NB4 (cell line): ENCODE data around the gene SPSB3.

Source experiments
- DNase-seq: peaks from one replicate; pipeline ENCODE4 v3.0.0; 2010; ENCODE audit warnings: low read depth
- H3K4me3 ChIP-seq: one replicate; pipeline ENCODE4 v1.5.1; 2011; ENCODE audit warnings: mild to moderate bottlenecking, low read depth, low read length, moderate library complexity
- MAX ChIP-seq: IDR thresholded peaks from 2 replicates; pipeline ENCODE4 v1.6.1; 2011; ENCODE audit warnings: low read depth, low read length
- MYC ChIP-seq: IDR thresholded peaks from 2 replicates; pipeline ENCODE4 v1.6.1; 2011; ENCODE audit warnings: low read depth, low read length
- POLR2A ChIP-seq: IDR thresholded peaks from 2 replicates; pipeline ENCODE4 v1.6.1; 2011; ENCODE audit warnings: mild to moderate bottlenecking; ENCODE audit not compliant: insufficient read length; ENCODE audit errors: extremely low read depth
- TF ChIP-seq, protein P1 (sequence below): IDR thresholded peaks from one replicate; pipeline ENCODE4 v1.5.1; 2012; ENCODE audit warnings: low read depth, low read length

Gene SPSB3

GRCh38 chr16:1785846-1786170, 3.4 kb upstream of the SPSB3 start:
- H3K4me3 ChIP-seq: no peak overlapping the region
- no peak for TF ChIP-seq POLR2A
- TF ChIP-seq MYC: no peak
- TF ChIP-seq, protein P1, sequence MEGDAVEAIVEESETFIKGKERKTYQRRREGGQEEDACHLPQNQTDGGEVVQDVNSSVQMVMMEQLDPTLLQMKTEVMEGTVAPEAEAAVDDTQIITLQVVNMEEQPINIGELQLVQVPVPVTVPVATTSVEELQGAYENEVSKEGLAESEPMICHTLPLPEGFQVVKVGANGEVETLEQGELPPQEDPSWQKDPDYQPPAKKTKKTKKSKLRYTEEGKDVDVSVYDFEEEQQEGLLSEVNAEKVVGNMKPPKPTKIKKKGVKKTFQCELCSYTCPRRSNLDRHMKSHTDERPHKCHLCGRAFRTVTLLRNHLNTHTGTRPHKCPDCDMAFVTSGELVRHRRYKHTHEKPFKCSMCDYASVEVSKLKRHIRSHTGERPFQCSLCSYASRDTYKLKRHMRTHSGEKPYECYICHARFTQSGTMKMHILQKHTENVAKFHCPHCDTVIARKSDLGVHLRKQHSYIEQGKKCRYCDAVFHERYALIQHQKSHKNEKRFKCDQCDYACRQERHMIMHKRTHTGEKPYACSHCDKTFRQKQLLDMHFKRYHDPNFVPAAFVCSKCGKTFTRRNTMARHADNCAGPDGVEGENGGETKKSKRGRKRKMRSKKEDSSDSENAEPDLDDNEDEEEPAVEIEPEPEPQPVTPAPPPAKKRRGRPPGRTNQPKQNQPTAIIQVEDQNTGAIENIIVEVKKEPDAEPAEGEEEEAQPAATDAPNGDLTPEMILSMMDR: no peak
- TF ChIP-seq MAX: no peak
- DNase-seq: no peak

DNA sequence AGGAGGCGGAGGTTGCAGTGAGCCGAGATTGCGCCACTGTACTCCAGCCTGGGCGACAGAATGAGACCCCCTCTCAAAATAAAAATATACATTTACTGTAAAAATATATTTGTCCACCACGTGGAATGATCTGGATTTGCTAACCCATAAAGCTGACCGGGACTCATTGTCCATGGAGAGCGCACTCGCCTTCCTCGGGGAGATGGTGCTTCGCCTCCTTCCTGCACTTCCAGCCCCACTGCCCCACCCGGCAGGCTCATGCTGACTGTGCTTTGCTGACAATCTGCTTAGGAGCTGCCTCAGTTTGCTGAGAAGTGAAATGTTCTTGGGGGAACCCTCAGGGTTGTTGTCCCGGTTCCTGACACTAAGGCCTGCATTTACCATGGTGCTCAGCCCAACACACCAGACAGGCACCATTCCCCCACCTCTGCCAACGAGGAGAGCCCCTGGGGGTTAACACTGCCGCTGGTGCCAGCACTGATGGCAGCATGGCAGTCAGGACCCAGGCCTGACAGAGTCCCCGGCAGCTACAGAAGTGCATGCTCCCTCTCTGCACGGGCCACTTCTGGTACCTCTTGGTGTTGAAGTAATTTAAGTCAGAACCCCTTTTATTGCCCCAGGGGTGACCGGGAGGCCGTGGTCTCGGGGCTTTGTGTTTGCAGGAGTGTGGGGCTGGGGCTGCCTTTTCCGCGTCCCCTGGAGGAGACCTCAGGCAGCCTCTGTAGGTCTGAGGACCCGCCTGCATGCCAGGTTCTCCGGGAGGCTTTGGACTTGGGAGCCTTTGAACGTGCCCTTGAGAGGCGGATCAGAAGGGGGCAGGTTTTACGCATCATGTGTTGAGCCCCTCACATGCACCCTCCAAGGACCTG, 2.8 kb upstream of the SPSB3 start:
- TF ChIP-seq POLR2A: no peak
- TF ChIP-seq MAX: no peak
- TF ChIP-seq, protein P1: no peak
- TF ChIP-seq MYC: no peak
- no peak for DNase-seq
- H3K4me3 ChIP-seq: no peak overlapping the region

DNA sequence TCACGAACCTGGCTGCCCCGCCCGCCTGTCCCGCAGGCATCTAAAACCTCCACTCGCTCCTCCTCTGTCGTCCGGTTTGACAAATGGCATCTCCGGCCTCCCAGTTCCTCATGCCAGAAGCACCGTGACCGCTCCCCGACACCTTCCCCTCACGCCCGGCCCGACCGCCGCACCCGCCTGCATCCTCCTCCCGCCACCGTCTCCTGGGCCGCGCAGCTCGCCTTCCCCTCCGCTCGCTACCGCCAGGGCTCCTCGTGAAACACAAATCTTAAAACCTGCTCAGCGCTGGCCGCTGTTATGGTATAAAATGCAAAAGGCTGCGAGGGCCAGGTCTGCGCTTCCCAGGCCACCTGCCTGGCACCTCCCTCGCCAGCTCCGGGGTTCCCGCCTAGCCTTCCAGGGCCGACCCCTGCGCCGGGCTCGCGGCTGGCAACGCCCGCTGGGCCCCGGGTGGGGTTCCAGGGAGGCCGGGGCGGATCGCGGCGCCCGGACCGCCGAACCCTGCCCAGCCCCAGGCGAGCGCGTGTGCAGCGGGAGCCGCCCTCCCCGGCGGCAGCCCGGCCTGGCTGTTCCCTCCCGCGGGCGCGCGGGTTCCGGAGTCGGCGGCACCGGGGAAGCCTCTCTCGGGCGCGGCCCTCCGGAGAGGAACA, 488 bp downstream of the SPSB3 start:
- TF ChIP-seq POLR2A (no peak), MAX (no peak)
- peak overlapping the region; percentile 63 for H3K4me3 ChIP-seq
- peak; percentile 36 for DNase-seq

GRCh38 chr16:1781254-1781653, 1.1 kb downstream of the SPSB3 start:
- no peak for DNase-seq
- TF ChIP-seq POLR2A (no peak), MAX (no peak), MYC (no peak)
- TF ChIP-seq, protein P1: no peak
- H3K4me3 ChIP-seq: peak overlapping the region; percentile 63

DNA sequence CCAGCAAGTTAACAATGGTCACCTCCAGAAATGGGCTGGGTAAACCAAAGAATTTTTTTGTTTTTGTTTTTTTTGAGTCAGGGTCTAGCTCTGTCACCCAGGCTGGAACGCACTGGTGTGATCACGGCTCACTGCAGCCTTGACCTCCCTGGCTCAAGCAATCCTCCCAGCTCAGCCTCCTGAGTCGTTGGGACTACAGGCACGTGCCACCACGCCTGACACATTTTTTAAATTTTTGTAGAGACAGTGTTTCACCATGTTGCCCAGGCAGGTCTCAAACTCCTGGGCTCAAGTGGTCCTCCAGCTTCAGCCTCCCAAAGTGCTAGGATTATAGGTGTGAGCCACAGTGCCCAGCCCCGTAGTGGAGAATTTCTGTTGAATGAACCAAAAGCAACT, 1.7 kb downstream of the SPSB3 start:
- DNase-seq: no peak
- TF ChIP-seq MYC: no peak
- no peak for TF ChIP-seq POLR2A
- no peak for TF ChIP-seq MAX
- TF ChIP-seq, protein P1: no peak
- no peak overlapping the region for H3K4me3 ChIP-seq
